Measurements from ENCODE around the gene PPIL1. TPM values are rescaled to one million over a fixed set of nuclear protein-coding genes. Genes with fewer than 3 reads are reported as not detected.

PPIL1 gene
- total and polyA plus RNA-seq, 2 of the 13 experiments (the other 11 are each of a cell fraction or from before 2014, with no cell fraction given) = 74.2 to 144 TPM

- TF ChIP-seq STAT6 (CRISPR knock-in tag; IDR thresholded peaks at IDR 0.05; ENCODE audit: borderline replicate concordance) (peak; percentile 30; the same call in 1 of the 2 replicates), ETV5 (CRISPR knock-in tag; IDR thresholded peaks at IDR 0.05; ENCODE audit: borderline replicate concordance) (peak; percentile 55; the same call in 1 of the 2 replicates), MXD3 (CRISPR knock-in tag; IDR thresholded peaks at IDR 0.05) (0 out of 2 replicates have a peak, but pooled peaks have one; percentile 30), CHCHD3 (CRISPR knock-in tag; IDR thresholded peaks at IDR 0.05) (no peak), ZSCAN9 (CRISPR knock-in tag; IDR thresholded peaks at IDR 0.05; ENCODE audit: borderline replicate concordance) (0 out of 2 replicates have a peak, but pooled peaks have one; percentile 16), TARDBP (CRISPR knock-in tag; IDR thresholded peaks at IDR 0.05) (no peak), HDAC6 (IDR thresholded peaks at IDR 0.05; ENCODE audit: low read depth, low read length) (no peak), NCOA2 (CRISPR knock-in tag; IDR thresholded peaks at IDR 0.05) (0 out of 2 replicates have a peak, but pooled peaks have one; percentile 17), LCORL (IDR thresholded peaks at IDR 0.05) (no peak), LCORL (CRISPR knock-in tag; IDR thresholded peaks at IDR 0.05) (peak; percentile 63), ELF1 (CRISPR knock-in tag; IDR thresholded peaks at IDR 0.05) (peak; percentile 31; the same call in 1 of the 2 replicates), ZNF580 (CRISPR knock-in tag; IDR thresholded peaks at IDR 0.05; ENCODE audit: borderline replicate concordance, low read depth) (0 out of 2 replicates have a peak, but pooled peaks have one; percentile 22), GATAD2A (CRISPR knock-in tag; IDR thresholded peaks at IDR 0.05) (peak; percentile 54), KAT8 (CRISPR knock-in tag; IDR thresholded peaks at IDR 0.05) (peak; percentile 45; the same call in 1 of the 2 replicates), STAG1 (CRISPR knock-in tag; IDR thresholded peaks at IDR 0.05) (peak; percentile 89), ESRRA (CRISPR knock-in tag; IDR thresholded peaks at IDR 0.05; ENCODE audit: low read depth) (no peak), ZNF121 (CRISPR knock-in tag; IDR thresholded peaks at IDR 0.05) (0 out of 2 replicates have a peak, but pooled peaks have one; percentile 28), ZNF564 (CRISPR knock-in tag; IDR thresholded peaks at IDR 0.05) (no peak), MXD4 (CRISPR knock-in tag; IDR thresholded peaks at IDR 0.05) (0 out of 2 replicates have a peak, but pooled peaks have one; percentile 19), ARNT (IDR thresholded peaks at IDR 0.05) (no peak), ZNF891 (CRISPR knock-in tag; IDR thresholded peaks at IDR 0.05) (0 out of 2 replicates have a peak, but pooled peaks have one; percentile 66), HIC2 (CRISPR knock-in tag; IDR thresholded peaks at IDR 0.05; ENCODE audit: low read depth) (0 out of 2 replicates have a peak, but pooled peaks have one; percentile 36), ZNF317 (CRISPR knock-in tag; IDR thresholded peaks at IDR 0.05) (0 out of 2 replicates have a peak, but pooled peaks have one; percentile 35), AHR (CRISPR knock-in tag; IDR thresholded peaks at IDR 0.05) (no peak), KDM5B (CRISPR knock-in tag; IDR thresholded peaks at IDR 0.05; ENCODE audit: borderline replicate concordance) (peak; percentile 66; the same call in 1 of the 2 replicates), SAP130 (CRISPR knock-in tag; IDR thresholded peaks at IDR 0.05; ENCODE audit: low read depth) (peak; percentile 37; the same call in 1 of the 2 replicates), MED1 (CRISPR knock-in tag; IDR thresholded peaks at IDR 0.05) (0 out of 2 replicates have a peak, but pooled peaks have one; percentile 21)
Observed at GRCh38 chr6:36809941-36810803, 64.4 kb downstream of the PPIL1 start (continued).

Data from HepG2 (cell line).